K562 (cell line): ENCODE data around the gene IGSF3. TPM values are rescaled to one million over a fixed set of nuclear protein-coding genes. Genes with fewer than 3 reads are reported as not detected.

Experiments
- NCOA2 ChIP-seq, 2 experiments: fragments of 450-650 bp; IDR thresholded peaks; 2 replicates each; pipeline ENCODE4 v1.6.1; 2018; ENCODE audit warnings: mild to moderate bottlenecking in 2 of 2, moderate library complexity in 1 of 2; ENCODE audit not compliant: partially characterized antibody in 2 of 2
- NCOA6 ChIP-seq: fragments of 450-650 bp; IDR thresholded peaks from 2 replicates; pipeline ENCODE4 v1.6.1; 2017; ENCODE audit warnings: mild to moderate bottlenecking
- NR2F6 ChIP-seq: fragments of 450-650 bp; formaldehyde crosslinking; IDR thresholded peaks from 2 replicates; pipeline ENCODE4 v1.4.0; 2020; ENCODE audit warnings: mild to moderate bottlenecking
- ZNF707 ChIP-seq: fragments of 250-450 bp; sonication (Bioruptor Pico); conservative IDR thresholded peaks from 2 replicates; pipeline ENCODE4 v1.8.0; 2022; ENCODE audit warnings: inconsistent platforms, mild to moderate bottlenecking, moderate library complexity
- polyA plus RNA-seq, 8 experiments: library from polyadenylated mRNA; depleted of rRNA in 4 of 8; stranded (reverse) in 5 of 8; unstranded in 3 of 8; fragments of >200 nt; fragmentation: Nextera tagmentation in 2 of 8; fragmentation: Illumina TruSeq in 1 of 8; extraction: Ambion mirVana in 2 of 8; extraction: Trizol in 1 of 8; gene quantifications; 2 replicates each; pipeline versions ENCODE4 v1.2.1 to v1.2.3, GENCODE V29; 2011 to 2014; ENCODE audit warnings: inconsistent platforms in 1 of 8, missing spikeins in 1 of 8
- total RNA-seq, 7 experiments: library from RNA; depleted of rRNA in 6 of 7; stranded (reverse); fragments of >200 nt in 6 of 7; fragmentation: Illumina TruSeq in 2 of 7; extraction: Trizol in 2 of 7; gene quantifications; 2 replicates each; pipeline versions ENCODE4 v1.2.1 to v1.2.3, GENCODE V29; 2011 to 2021; ENCODE audit warnings: low replicate concordance in 1 of 7
- TF ChIP-seq, protein P1 (sequence below), 2 experiments: fragments of 450-650 bp in 1 of 2; sonication (generic) in 1 of 2; formaldehyde crosslinking in 1 of 2; IDR thresholded peaks in 1 of 2; conservative IDR thresholded peaks in 1 of 2; 2 replicates each; pipeline versions ENCODE4 v1.6.1 to v1.8.1; 2016 to 2023; ENCODE audit warnings: mild to moderate bottlenecking in 2 of 2, moderate library complexity in 2 of 2, inconsistent platforms in 1 of 2, missing genetic modification reagents in 1 of 2
- TF ChIP-seq, protein P2 (sequence below): fragments of 450-650 bp; IDR thresholded peaks from 2 replicates; pipeline ENCODE4 v1.6.1; 2017; ENCODE audit warnings: antibody characterized with exemption, mild to moderate bottlenecking

Gene IGSF3
- total and polyA plus RNA-seq, 9 of the 15 experiments (the other 6 are each of a cell fraction or from before 2014, with no cell fraction given): 1.1 to 15.0 (median 8.3) TPM

DNA sequence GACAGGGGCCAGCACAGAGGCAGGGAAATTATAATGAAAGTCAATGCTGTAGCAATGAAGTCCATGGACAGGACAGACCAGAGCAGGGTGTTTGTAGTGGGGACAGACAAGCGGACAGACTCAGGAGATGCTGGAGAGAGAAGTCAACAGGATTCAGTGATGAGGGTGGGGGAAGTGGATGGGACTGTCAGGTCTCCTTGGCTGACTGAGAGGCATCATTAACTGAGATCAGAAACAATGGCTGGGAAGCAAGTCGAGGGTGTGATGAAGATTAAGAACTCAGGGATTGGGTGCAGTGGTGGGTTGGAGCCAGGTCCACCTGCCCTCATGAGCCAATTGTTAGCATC, 122.2 kb downstream of the IGSF3 start (continued):
- TF ChIP-seq, protein P1, sequence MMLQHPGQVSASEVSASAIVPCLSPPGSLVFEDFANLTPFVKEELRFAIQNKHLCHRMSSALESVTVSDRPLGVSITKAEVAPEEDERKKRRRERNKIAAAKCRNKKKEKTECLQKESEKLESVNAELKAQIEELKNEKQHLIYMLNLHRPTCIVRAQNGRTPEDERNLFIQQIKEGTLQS (IDR thresholded peaks at IDR 0.05): no peak
- TF ChIP-seq, protein P1 (CRISPR knock-in tag; conservative IDR thresholded peaks at IDR 0.05): no peak
- TF ChIP-seq NCOA2 (IDR thresholded peaks at IDR 0.05; ENCODE audit: partially characterized antibody in 2 of 2) (no peak), NR2F6 (CRISPR knock-in tag) (no peak), ZNF707 (no peak), NCOA6 (no peak)
- TF ChIP-seq, protein P2, sequence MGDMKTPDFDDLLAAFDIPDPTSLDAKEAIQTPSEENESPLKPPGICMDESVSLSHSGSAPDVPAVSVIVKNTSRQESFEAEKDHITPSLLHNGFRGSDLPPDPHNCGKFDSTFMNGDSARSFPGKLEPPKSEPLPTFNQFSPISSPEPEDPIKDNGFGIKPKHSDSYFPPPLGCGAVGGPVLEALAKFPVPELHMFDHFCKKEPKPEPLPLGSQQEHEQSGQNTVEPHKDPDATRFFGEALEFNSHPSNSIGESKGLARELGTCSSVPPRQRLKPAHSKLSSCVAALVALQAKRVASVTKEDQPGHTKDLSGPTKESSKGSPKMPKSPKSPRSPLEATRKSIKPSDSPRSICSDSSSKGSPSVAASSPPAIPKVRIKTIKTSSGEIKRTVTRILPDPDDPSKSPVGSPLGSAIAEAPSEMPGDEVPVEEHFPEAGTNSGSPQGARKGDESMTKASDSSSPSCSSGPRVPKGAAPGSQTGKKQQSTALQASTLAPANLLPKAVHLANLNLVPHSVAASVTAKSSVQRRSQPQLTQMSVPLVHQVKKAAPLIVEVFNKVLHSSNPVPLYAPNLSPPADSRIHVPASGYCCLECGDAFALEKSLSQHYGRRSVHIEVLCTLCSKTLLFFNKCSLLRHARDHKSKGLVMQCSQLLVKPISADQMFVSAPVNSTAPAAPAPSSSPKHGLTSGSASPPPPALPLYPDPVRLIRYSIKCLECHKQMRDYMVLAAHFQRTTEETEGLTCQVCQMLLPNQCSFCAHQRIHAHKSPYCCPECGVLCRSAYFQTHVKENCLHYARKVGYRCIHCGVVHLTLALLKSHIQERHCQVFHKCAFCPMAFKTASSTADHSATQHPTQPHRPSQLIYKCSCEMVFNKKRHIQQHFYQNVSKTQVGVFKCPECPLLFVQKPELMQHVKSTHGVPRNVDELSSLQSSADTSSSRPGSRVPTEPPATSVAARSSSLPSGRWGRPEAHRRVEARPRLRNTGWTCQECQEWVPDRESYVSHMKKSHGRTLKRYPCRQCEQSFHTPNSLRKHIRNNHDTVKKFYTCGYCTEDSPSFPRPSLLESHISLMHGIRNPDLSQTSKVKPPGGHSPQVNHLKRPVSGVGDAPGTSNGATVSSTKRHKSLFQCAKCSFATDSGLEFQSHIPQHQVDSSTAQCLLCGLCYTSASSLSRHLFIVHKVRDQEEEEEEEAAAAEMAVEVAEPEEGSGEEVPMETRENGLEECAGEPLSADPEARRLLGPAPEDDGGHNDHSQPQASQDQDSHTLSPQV: no peak
